Measurements from ENCODE around the gene FAXC.

The FAXC gene

DNA sequence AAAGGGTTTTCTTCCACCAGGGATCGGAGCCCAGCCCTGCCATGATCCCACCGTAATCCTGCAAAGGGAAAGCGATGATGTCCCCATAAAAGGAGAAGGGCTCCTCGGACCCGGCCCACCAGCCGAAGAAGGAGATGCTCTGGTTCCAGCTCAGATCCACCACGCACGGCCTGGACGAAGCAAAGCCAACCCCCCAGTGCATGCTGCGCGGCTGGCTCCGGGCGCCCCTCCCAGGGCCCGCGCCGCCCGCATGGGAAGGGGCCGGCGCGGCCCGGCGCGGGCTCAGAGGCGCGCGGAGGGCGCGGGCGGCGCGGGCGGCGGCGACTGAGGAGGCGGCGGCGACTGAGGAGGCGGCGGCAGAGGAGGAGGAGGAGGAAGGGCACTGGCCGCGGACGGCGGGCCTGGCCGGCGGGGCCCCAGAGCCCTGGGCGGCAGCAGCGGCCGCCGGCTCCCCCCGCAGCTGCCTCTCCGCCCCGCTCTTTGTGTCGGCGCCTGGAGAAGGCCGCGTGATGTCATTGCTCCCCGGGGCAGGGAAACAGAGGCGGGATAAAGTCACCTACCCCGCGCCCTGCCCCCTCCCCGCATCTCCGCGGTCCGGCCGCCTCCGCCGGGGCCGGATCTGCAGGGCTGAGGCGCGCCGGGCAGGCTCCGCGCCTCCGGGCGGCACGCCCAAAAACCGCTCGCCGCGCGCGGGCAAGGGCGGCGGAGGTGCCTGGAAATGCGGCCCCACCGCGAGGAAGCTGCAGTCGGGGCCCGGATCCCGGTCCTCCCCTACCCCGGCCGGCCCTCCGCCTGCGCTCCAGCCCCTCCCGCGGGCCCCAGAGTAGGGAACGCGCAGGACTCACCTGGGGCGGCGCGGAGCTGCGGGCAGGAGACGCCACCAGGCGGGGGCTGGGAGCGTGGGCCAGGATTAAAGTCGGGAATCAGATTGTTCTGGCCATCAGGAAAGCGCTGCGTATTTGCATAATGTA lies at the start of gene FAXC:
Gene FAXC, minus strand, starts transcription at position 504 of the 971 bp plus-strand sequence. Its CDS starts 302 bp downstream, at position 202.
- DNase-seq (ENCODE audit: low read depth), result no peak
- H3K4me3 ChIP-seq (ENCODE audit: low read length), result peak within 1 kb of the TSS; percentile 68
- TF ChIP-seq, protein P1, sequence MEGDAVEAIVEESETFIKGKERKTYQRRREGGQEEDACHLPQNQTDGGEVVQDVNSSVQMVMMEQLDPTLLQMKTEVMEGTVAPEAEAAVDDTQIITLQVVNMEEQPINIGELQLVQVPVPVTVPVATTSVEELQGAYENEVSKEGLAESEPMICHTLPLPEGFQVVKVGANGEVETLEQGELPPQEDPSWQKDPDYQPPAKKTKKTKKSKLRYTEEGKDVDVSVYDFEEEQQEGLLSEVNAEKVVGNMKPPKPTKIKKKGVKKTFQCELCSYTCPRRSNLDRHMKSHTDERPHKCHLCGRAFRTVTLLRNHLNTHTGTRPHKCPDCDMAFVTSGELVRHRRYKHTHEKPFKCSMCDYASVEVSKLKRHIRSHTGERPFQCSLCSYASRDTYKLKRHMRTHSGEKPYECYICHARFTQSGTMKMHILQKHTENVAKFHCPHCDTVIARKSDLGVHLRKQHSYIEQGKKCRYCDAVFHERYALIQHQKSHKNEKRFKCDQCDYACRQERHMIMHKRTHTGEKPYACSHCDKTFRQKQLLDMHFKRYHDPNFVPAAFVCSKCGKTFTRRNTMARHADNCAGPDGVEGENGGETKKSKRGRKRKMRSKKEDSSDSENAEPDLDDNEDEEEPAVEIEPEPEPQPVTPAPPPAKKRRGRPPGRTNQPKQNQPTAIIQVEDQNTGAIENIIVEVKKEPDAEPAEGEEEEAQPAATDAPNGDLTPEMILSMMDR (conservative IDR thresholded peaks at IDR 0.05; ENCODE audit: low read depth, low read length), result peak; percentile 33

DNA sequence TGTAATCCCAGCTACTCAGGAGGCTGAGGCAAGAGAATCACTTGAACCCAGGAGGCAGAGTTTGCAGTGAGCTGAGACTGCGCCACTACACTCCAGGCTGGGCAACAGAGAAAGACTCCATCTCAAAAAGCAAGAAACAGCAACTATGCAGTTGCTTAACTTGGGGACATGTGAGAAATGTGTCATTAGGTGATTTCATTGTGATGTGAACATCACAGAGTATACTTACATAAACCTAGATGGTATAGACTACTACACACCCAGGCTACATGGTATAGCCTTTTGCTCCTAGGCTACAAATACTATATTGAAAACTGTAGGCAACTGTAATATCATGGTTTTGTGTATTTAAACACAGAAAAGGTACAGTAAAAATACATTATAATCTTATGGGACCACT lies 47.8 kb upstream of the FAXC start:
- no peak overlapping the region for H3K4me3 ChIP-seq (ENCODE audit: low read length)
- TF ChIP-seq, protein P1 (conservative IDR thresholded peaks at IDR 0.05; ENCODE audit: low read depth, low read length), result no peak
- DNase-seq (ENCODE audit: low read depth), result no peak

DNA sequence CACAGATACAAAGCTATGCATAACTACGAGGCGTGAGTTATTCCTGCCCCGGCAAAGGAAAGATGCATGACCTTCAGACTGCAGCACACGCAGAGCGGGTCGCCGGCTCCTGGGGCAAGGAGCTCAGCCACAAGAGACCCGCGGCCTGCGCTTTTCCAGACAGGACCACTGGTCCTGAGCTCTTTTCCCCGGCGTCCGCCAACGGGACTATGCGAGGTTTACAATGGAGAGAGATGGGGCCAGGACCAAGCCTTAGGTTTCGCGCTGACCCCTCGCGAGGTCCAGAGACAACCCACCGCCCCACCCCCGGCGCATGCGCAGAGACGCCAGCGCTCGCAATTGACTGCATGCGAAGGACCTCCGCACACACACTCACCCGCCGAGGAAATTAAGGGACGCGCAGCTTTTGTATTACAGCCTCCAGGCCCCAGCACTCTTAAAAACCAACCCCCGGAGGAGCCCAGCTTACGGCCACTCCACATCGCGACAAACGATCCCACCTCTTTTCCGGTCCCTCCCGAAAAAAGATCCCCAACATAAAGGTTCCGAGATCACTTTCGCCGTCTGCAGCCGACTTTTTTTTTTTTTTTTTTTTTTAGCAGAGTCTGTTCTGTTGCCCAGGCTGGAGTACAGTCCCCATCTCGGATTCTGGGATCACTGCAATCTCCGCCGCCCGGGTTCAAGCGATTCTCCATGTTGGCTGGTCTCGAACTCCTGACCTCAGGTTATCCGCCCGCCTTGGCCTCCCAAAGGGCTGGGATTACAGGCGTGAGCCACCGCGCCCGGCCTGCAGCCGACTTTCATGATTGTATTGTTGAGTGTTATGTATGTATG lies 44.4 kb upstream of the FAXC start, which contains the start of gene COQ3:
Gene COQ3, minus strand, starts transcription at position 498 of the 834 bp plus-strand sequence. Its CDS starts 16 bp downstream, at position 482.
- peak within 1 kb of the TSS; percentile 74 for H3K4me3 ChIP-seq (ENCODE audit: low read length)
- peak; percentile 39 for DNase-seq (ENCODE audit: low read depth)
- TF ChIP-seq, protein P1 (conservative IDR thresholded peaks at IDR 0.05; ENCODE audit: low read depth, low read length), result no peak

DNA sequence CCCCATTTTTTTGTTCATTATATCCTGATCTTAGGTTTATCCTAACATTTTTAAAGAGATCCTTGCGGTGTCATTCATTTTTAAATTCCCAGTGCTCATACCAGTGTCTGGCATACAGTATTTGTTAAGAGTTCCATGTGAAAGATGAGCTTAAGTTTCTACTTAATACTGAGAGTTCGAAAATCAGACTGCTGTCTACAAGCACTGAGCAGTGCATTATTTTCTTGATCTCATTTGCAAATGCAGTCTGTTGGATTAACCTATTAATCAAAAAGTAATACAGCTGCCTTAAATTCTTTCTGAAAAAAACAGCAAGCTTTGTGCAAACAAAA lies 43.9 kb upstream of the FAXC start:
- no peak for DNase-seq (ENCODE audit: low read depth)
- TF ChIP-seq, protein P1 (conservative IDR thresholded peaks at IDR 0.05; ENCODE audit: low read depth, low read length), result no peak

DNA sequence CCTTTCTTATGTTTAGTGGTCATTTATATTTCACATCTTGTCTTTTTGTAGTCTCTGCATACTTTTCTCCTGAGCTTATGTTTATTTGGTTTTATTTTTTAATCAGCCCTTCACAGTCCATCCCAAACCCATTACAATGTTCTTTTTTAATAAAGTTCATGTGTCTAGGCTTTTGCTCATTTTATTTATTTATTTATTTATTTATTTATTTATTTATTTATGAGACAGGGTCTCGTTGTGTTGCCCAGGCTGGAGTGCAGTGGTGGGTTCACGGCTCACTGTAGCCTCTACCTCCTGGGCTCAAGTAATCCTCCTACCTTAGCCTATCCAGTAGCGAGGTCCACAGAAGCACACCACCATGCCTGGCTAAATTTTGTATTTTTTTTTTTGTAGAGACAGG lies 41.4 kb upstream of the FAXC start:
- TF ChIP-seq, protein P1 (conservative IDR thresholded peaks at IDR 0.05; ENCODE audit: low read depth, low read length), result no peak
- DNase-seq (ENCODE audit: low read depth), result no peak
- H3K4me3 ChIP-seq (ENCODE audit: low read length), result no peak overlapping the region

More for the DNA sequence above, 43.9 kb upstream of the FAXC start:
- H3K4me3 ChIP-seq (ENCODE audit: low read length), result peak overlapping the region; percentile 74

DNA sequence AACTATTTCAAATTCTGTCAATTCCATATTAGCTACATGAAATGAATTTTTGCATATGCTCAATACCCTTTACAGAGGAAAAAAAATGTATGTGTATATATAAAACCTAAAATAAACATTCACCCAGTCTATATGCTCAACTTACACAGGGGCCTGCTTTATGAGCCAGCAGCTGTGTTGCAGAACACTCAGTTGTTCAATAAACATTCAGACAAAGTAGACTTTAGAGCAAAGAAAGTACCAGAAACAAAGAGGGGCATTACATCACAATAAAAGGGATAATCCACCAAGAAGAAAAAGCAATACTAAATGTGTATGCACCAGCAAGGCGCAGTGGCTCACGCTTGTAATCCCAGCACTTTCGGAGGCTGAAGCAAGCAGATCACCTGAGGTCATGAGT lies 35.0 kb upstream of the FAXC start:
- TF ChIP-seq, protein P1 (conservative IDR thresholded peaks at IDR 0.05; ENCODE audit: low read depth, low read length), result no peak
- DNase-seq (ENCODE audit: low read depth), result no peak
- no peak overlapping the region for H3K4me3 ChIP-seq (ENCODE audit: low read length)

Data from retinal pigment epithelial cell (primary cell).